Psoas muscle (tissue), 8 donors: ENCODE data around the gene DHRS1. TPM values are rescaled to one million over a fixed set of nuclear protein-coding genes. Genes with fewer than 3 reads are reported as not detected.

Experiments
- ATAC-seq, 4 donors: fragments of 200-7000 bp; cut with Tn5 transposase; one replicate each; pipeline ENCODE4 v1.9.1; 2020; ENCODE audit warnings: moderate library complexity in 3 of 4, mild to moderate bottlenecking in 2 of 4
- DNase-seq, 2 donors: peaks; one replicate each; pipeline ENCODE4 v3.0.0-alpha.2; 2020
- H3K27ac ChIP-seq: fragments of 200-600 bp; one replicate; pipeline ENCODE4 v1.8.0; 2022
- H3K27me3 ChIP-seq, 3 donors: fragments of 200-600 bp in 1 of 3; one replicate each; pipeline versions ENCODE4 v1.6.1 to v1.8.0; 2013 to 2022; ENCODE audit warnings: low read length in 2 of 3, mild to moderate bottlenecking in 2 of 3, moderate library complexity in 1 of 3; ENCODE audit not compliant: insufficient read depth in 3 of 3
- H3K36me3 ChIP-seq, 2 donors: fragments of 200-600 bp in 1 of 2; one replicate each; pipeline versions ENCODE4 v1.6.1 to v1.8.0; 2013 to 2022; ENCODE audit warnings: low read depth in 1 of 2, mild to moderate bottlenecking in 1 of 2, moderate library complexity in 1 of 2; ENCODE audit not compliant: insufficient read depth in 1 of 2
- H3K4me1 ChIP-seq: fragments of 200-600 bp; one replicate; pipeline ENCODE4 v1.8.0; 2022
- H3K4me3 ChIP-seq: fragments of 200-600 bp; one replicate; pipeline ENCODE4 v1.8.0; 2022; ENCODE audit warnings: mild to moderate bottlenecking
- H3K9me3 ChIP-seq: fragments of 200-600 bp; one replicate; pipeline ENCODE4 v1.8.0; 2022
- CTCF ChIP-seq: fragments of 200-600 bp; IDR thresholded peaks from one replicate; pipeline ENCODE4 v1.8.0; 2022; ENCODE audit warnings: antibody characterized with exemption
- WGBS, 3 donors: extraction: QIAGEN DNeasy Blood & Tissue Kit; methylation state at CpG; one replicate each; pipeline versions ENCODE4 v1.1.6 to v1.1.7; 2013; 5-methylcytosine and 5-hydroxymethylcytosine counted together
- intact Hi-C, 2 donors: fragments of 100-400 bp; cut with DNase I; formaldehyde crosslinking; loops; one replicate each; pipeline versions ENCODE4 v1.11.0 to v1.14.2; 2022
- polyA plus RNA-seq, 3 donors: library from polyadenylated mRNA; stranded (reverse); fragments of 200-250 nt; gene quantifications; one replicate each; pipeline ENCODE4 v1.2.3, GENCODE V29; 2013
- total RNA-seq, 4 donors: library from RNA; stranded (reverse); fragmentation: NEBNext Ultra II Directional in 2 of 4; extraction: Animal tissue kit (Norgen Biotek cat#: 25700) in 2 of 4; gene quantifications; one replicate each; pipeline versions ENCODE4 v1.2.1 to v1.2.4, GENCODE V29; 2021 to 2023
- donor health status: healthy with polysubstance abuse.
- donor health status: DM: no; HTN: no; CAD: no; lungs with moderate emphysema.
- donor health status: Bipolar disorder and iron deficiency.
- donor health status: healthy.
- donor health status: DM: yes; HTN: yes; CAD: no.
- donor health status: DM: no; HTN: no; CAD: no.
- donor health status: DM: no; HTN: no; CAD: no.
- donor health status: DM: yes; HTN: yes; CAD: no.

Gene DHRS1
- total and polyA plus RNA-seq, 7 donors, result 1.5 to 6.4 (median 3.1) TPM

GRCh38 chr14:24314377-24315193 is 15.0 kb upstream of the DHRS1 start:
- Histone ChIP-seq H3K27me3 (peaks cover 0 to 41% (median 9%) of the 10 kb centered on the region in 3 donors), H3K9me3 (no peaks in the 10 kb centered on the region), H3K4me1 (peaks cover 12% of the 10 kb centered on the region), H3K4me3 (no peak overlapping the region), H3K27ac (no peak overlapping the region), H3K36me3 (peaks cover 0 to 6% of the 10 kb centered on the region in 2 donors)
- intact Hi-C loops, result no loop called here
- 67 to 76% (median 75%) methylated on average over 5 of the region's 5 CpGs for WGBS, 3 donors
- peak in 1 of 2 donors; percentile 53 for DNase-seq
- no peak for ATAC-seq
- TF ChIP-seq CTCF, result no peak

- peaks cover 0 to under 1% of the 10 kb centered on the region in 2 donors for H3K36me3 ChIP-seq
- H3K4me1 ChIP-seq, result peaks cover 13% of the 10 kb centered on the region
- WGBS, 3 donors, result 73 to 84% (median 73%) methylated on average over 2 of the region's 2 CpGs
- ATAC-seq, result no peak
- DNase-seq, result no peak
- H3K9me3 ChIP-seq, result no peaks in the 10 kb centered on the region
- intact Hi-C loops, result no loop called here
- no peak overlapping the region for H3K27ac ChIP-seq
- H3K27me3 ChIP-seq, result peaks cover 0 to 34% (median 4%) of the 10 kb centered on the region in 3 donors
- H3K4me3 ChIP-seq, result no peak overlapping the region
- TF ChIP-seq CTCF, result no peak
Measured at GRCh38 chr14:24313913-24314312, 14.3 kb upstream of the DHRS1 start.

GRCh38 chr14:24312736-24313507 is 13.3 kb upstream of the DHRS1 start:
- peak overlapping the region; percentile 63 for H3K27ac ChIP-seq
- no peaks in the 10 kb centered on the region for H3K9me3 ChIP-seq
- ATAC-seq (no peak), DNase-seq (peak in 1 of 2 donors; percentile 53)
- peaks cover 0 to 5% of the 10 kb centered on the region in 2 donors for H3K36me3 ChIP-seq
- no peak overlapping the region for H3K4me3 ChIP-seq
- intact Hi-C loops, result no loop called here
- peaks cover 13% of the 10 kb centered on the region for H3K4me1 ChIP-seq
- WGBS, 3 donors, result 64 to 69% (median 65%) methylated on average over 9 of the region's 9 CpGs
- TF ChIP-seq CTCF, result no peak
- peaks cover 0 to 24% (median 2%) of the 10 kb centered on the region in 3 donors for H3K27me3 ChIP-seq

- no peaks in the 10 kb centered on the region for H3K9me3 ChIP-seq
- TF ChIP-seq CTCF, result no peak
- DNase-seq (no peak), ATAC-seq (no peak)
- H3K36me3 ChIP-seq, result peaks cover 0 to 11% of the 10 kb centered on the region in 2 donors
- peaks cover 13% of the 10 kb centered on the region for H3K4me1 ChIP-seq
- intact Hi-C loops, result no loop called here
- H3K4me3 ChIP-seq, result peak overlapping the region; percentile 68
- peak overlapping the region; percentile 79 for H3K27ac ChIP-seq
- WGBS, 3 donors, result 91 to 100% (median 100%) methylated on average over 1 of the region's 1 CpG
- H3K27me3 ChIP-seq, result peaks cover 0 to 16% (median 2%) of the 10 kb centered on the region in 3 donors
Measured at GRCh38 chr14:24311837-24312615, 12.4 kb upstream of the DHRS1 start.
